Measurements from ENCODE around the gene PCDHGA11.
"Not testable (repeated sequence)": the region's sequence is repeated elsewhere in the genome, so short reads cannot be mapped to it uniquely, and the experiment has no call there.

PCDHGA11 gene

GRCh38 chr5:141420855-141421488 lies at the start of gene PCDHGA11:
Gene PCDHGA11, plus strand, starts transcription at chr5:141421051. Its CDS starts 177 bp downstream, at chr5:141421228.
- no peak for DNase-seq

GRCh38 chr5:141371572-141372475 lies 49.0 kb upstream of the PCDHGA11 start:
- no peak for DNase-seq

DNA sequence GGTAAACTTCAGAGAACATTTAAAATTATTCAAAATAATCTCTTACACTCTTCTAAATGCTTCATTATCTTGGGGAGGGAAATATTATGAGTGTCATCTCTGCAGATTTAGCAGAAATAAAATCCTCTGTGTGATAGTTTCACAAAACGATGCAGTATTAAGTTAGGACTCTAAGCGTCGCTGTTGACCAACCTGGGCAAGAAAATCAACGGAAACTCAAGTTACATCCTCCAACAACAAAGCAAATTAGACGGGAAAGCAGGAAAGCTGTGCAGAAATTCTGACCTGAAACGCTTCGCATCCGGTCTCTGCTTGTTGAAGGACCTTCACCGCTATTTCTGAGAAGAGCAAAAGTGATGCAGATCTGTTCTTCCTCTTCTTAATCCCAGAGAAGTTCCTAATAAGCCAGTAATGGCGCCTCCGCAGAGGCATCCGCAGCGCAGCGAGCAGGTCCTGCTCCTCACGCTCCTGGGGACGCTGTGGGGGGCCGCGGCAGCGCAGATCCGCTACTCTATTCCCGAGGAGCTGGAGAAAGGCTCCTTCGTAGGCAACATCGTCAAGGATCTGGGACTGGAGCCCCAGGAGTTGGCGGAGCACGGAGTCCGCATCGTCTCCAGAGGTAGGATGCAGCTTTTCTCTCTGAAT lies 47.1 kb upstream of the PCDHGA11 start, which contains the start of gene PCDHGA6:
TSS of gene PCDHGA6 (plus strand) at position 219 of the 645 bp plus-strand sequence. CDS start at position 412, 193 bp downstream.
- DNase-seq: no peak

GRCh38 chr5:141374627-141375026 lies 46.2 kb upstream of the PCDHGA11 start:
- DNase-seq: no peak

DNA sequence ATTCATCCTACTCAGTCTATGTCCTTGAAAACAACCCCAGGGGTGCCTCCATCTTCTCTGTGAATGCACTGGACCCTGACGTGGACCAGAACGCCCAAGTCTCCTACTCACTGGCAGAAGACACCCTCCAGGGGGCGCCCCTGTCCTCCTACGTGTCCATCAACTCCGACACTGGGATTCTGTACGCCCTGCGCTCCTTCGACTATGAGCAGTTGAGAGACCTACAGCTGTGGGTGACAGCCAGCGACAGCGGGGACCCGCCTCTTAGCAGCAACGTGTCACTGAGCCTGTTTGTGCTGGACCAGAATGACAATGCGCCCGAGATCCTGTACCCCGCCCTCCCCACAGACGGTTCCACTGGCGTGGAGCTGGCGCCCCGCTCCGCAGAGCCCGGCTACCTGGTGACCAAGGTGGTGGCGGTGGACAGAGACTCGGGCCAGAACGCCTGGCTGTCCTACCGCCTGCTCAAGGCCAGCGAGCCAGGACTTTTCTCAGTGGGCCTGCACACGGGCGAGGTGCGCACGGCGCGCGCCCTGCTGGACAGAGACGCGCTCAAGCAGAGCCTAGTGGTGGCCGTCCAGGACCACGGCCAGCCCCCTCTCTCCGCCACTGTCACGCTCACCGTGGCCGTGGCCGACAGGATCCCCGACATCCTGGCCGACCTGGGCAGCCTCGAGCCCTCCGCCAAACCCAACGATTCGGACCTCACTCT lies 45.3 kb upstream of the PCDHGA11 start:
- DNase-seq: not testable (repeated sequence)

DNA sequence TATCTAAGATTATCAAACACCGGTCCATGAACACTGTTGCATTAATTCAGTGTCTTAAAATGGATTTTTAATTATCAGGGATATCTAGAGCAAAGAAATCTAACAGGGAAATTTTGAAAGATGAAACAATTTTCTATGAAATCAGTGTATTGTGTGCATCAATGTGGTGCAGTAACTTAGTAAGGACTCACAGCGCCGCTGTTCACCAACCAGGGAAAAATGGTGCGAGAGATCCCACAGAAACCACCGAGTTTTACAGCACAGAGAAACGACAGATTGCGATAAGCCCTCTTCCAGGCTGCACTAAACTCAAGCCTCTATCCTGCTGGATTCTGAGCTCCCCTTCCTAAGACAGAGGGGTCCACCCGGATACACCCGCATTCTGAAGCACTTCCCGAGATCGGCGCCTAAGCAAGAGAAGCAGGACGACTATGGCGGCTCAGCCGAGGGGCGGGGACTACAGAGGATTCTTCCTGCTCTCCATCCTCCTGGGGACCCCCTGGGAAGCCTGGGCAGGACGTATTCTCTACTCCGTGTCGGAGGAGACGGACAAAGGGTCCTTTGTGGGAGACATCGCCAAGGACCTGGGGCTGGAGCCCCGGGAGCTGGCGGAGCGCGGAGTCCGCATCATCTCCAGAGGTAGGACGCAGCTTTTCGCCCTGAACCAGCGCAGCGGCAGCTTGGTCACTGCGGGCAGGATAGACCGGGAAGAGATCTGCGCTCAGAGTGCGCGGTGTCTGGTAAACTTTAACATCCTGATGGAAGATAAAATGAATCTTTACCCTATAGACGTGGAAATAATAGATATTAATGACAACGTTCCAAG lies 38.2 kb upstream of the PCDHGA11 start, which contains the start of gene PCDHGA7:
TSS of gene PCDHGA7 (plus strand) at position 274 of the 826 bp plus-strand sequence. CDS start at position 432, 158 bp downstream.
- DNase-seq: no peak

DNA sequence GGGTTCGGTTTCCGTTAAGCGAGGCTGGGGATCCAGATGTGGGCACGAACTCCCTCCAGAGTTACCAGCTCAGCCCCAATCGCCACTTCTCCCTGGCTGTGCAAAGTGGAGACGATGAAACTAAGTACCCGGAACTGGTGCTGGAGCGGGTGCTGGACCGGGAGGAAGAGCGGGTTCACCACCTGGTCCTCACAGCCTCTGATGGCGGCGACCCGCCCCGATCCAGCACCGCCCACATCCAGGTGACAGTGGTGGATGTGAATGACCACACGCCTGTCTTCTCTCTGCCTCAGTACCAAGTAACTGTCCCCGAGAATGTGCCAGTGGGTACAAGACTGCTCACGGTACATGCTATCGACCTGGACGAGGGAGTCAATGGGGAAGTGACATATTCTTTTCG lies 37.5 kb upstream of the PCDHGA11 start:
- no peak for DNase-seq

DNA sequence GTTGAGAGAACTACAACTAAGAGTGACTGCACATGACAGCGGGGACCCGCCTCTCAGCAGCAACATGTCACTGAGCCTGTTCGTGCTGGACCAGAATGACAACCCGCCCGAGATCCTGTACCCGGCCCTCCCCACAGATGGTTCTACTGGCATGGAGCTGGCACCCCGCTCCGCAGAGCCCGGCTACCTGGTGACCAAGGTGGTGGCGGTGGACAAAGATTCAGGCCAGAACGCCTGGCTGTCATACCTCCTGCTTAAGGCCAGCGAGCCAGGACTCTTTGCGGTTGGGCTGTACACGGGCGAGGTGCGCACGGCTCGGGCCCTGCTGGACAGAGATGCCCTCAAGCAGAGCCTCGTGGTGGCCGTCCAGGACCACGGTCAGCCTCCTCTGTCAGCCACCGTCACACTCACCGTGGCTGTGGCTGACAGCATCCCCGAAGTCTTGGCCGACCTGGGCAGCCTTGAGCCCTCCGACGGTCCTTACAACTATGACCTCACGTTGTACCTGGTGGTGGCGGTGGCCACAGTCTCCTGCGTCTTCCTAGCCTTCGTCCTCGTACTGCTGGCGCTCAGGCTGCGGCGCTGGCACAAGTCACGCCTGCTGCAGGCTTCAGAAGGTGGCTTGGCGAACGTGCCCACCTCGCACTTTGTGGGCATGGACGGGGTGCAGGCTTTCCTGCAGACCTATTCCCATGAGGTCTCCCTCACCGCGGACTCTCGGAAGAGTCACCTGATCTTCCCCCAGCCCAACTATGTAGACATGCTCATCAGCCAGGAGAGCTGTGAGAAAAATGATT lies 36.2 kb upstream of the PCDHGA11 start:
- DNase-seq: no peak

DNA sequence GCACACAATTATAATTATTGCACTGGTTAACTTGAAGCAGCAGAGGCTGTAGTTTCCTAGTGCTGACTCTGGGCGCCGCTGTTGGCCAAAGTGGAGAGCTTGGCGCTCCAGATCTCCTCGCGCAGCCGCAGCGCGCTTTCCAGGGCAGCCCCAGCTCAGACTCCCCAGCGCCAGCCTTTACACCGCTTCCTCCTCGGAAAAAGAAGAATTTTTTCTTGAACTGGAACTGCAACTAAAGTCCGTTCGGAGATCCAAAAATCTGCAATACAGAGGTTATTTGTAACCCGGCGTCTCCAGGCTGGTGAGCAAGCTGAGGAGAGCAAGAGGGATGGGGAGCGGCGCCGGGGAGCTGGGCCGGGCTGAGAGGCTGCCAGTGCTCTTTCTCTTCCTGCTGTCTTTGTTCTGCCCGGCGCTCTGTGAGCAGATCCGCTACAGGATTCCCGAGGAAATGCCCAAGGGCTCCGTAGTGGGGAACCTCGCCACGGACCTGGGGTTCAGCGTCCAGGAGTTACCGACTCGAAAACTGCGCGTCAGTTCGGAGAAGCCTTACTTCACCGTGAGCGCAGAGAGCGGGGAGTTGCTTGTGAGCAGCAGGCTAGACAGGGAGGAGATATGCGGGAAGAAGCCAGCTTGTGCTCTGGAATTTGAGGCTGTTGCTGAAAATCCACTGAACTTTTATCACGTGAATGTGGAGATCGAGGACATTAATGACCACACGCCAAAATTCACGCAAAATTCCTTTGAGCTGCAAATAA lies 33.1 kb upstream of the PCDHGA11 start, which contains the start of gene PCDHGB4:
TSS of gene PCDHGB4 (plus strand) at position 142 of the 755 bp plus-strand sequence. CDS start at position 329, 187 bp downstream.
- DNase-seq: not testable (repeated sequence)

DNA sequence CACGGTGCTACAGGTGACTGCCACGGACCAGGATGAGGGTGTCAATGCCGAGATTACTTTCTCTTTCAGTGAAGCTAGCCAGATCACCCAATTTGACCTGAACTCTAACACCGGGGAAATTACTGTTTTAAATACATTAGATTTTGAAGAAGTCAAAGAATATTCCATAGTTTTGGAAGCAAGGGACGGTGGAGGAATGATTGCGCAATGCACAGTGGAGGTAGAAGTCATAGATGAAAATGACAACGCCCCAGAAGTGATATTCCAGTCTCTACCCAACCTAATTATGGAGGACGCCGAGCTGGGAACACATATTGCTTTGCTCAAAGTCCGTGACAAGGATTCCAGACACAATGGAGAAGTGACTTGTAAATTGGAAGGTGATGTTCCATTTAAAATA lies 32.2 kb upstream of the PCDHGA11 start:
- no peak for DNase-seq

- no peak for DNase-seq
These were observed 31.5 kb upstream of the PCDHGA11 start for GRCh38 chr5:141389153-141390042.

GRCh38 chr5:141392429-141393198 lies 28.2 kb upstream of the PCDHGA11 start, which contains the start of gene PCDHGA8:
Gene PCDHGA8, plus strand, starts transcription at chr5:141392633. Its CDS starts 181 bp downstream, at chr5:141392814.
- no peak for DNase-seq

DNA sequence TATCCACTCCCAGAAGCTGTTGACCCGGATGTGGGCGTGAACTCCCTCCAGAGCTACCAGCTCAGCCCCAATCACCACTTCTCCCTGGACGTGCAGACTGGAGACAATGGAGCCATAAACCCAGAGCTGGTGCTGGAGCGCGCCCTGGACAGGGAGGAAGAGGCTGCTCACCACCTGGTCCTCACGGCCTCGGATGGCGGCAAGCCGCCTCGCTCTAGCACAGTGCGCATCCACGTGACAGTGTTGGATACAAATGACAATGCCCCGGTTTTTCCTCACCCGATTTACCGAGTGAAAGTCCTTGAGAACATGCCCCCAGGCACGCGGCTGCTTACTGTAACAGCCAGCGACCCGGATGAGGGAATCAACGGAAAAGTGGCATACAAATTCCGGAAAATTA lies 27.6 kb upstream of the PCDHGA11 start:
- DNase-seq: no peak

GRCh38 chr5:141394401-141395187 lies 26.3 kb upstream of the PCDHGA11 start:
- DNase-seq: not testable (repeated sequence)

DNA sequence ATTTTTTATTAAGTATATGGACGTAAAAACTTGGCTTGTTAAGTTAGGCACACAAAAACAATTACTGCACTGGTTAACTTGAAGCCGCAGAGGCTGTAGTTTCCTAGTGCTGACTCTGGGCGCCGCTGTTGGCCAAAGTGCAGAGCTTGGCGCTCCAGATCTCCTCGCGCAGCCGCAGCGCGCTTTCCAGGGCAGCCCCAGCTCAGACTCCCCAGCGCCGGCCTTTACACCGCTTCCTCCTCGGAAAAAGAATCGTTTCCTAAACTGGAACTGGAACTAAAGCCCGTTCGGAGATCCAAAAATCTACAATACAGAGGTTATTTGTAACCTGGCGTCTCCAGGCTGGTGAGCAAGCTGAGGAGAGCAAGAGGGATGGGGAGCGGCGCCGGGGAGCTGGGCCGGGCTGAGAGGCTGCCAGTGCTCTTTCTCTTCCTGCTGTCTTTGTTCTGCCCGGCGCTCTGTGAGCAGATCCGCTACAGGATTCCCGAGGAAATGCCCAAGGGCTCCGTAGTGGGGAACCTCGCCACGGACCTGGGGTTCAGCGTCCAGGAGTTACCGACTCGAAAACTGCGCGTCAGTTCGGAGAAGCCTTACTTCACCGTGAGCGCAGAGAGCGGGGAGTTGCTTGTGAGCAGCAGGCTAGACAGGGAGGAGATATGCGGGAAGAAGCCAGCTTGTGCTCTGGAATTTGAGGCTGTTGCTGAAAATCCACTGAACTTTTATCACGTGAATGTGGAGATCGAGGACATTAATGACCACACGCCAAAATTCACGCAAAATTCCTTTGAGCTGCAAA lies 22.9 kb upstream of the PCDHGA11 start, which contains the start of gene PCDHGB5:
TSS of gene PCDHGB5 (plus strand) at position 192 of the 796 bp plus-strand sequence. CDS start at position 373, 181 bp downstream.
- not testable (repeated sequence) for DNase-seq

DNA sequence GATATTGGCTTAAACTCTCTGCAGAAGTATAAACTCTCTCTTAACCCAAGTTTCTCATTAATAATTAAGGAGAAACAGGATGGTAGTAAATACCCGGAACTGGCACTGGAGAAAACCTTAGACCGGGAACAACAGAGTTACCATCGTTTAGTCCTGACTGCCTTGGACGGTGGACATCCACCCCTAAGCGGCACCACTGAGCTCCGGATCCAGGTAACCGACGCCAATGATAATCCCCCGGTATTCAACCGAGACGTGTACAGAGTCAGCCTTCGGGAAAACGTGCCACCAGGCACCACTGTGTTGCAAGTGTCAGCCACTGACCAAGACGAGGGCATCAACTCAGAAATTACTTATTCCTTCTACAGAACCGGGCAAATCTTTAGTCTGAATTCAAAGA lies 22.2 kb upstream of the PCDHGA11 start:
- DNase-seq: no peak
